CD8-positive, alpha-beta memory T cell (primary cell): ENCODE results near the gene PCNX2. TPM values are rescaled to one million over a fixed set of nuclear protein-coding genes. Genes with fewer than 3 reads are reported as not detected.
A peak's percentile ranks its signal among the peaks of the same experiment; 100 is the strongest.

ENCODE experiments used
- CTCF ChIA-PET: fragments of 350-600 bp; sonication (Branson Sonifier 250); formaldehyde crosslinking; loops from one replicate; lab custom pipeline; 2021; ENCODE audit warnings: antibody characterized with exemption; lab: Charles Lee
- POLR2A ChIA-PET: fragments of 350-600 bp; sonication (Branson Sonifier 250); formaldehyde crosslinking; loops from one replicate; lab custom pipeline; 2021; ENCODE audit warnings: antibody characterized with exemption; lab: Charles Lee
- DNase-seq, 5 donors: peaks; one replicate each; pipeline versions ENCODE4 v3.0.0 to v3.0.0-alpha.2; 2020 to 2022; ENCODE audit warnings: mixed read lengths in 1 of 5
- H3K27ac ChIP-seq: one replicate; pipeline ENCODE4 v1.7.0; 2013; ENCODE audit warnings: low read depth, mild to moderate bottlenecking, low read length, moderate library complexity
- H3K27me3 ChIP-seq: 2 replicates; pipeline ENCODE4 v1.7.0; 2013; ENCODE audit warnings: low read length, mild to moderate bottlenecking; ENCODE audit not compliant: insufficient read depth, poor library complexity, severe bottlenecking
- H3K36me3 ChIP-seq: 2 replicates; pipeline ENCODE4 v1.7.0; 2013; ENCODE audit warnings: mild to moderate bottlenecking, low read length, moderate library complexity; ENCODE audit not compliant: insufficient read depth
- H3K4me1 ChIP-seq: 2 replicates; pipeline ENCODE4 v1.7.0; 2013; ENCODE audit warnings: mild to moderate bottlenecking, low read length, moderate library complexity; ENCODE audit not compliant: insufficient read depth
- H3K4me3 ChIP-seq: 2 replicates; pipeline ENCODE4 v1.7.0; 2013; ENCODE audit warnings: mild to moderate bottlenecking, low read length
- H3K9me3 ChIP-seq: 2 replicates; pipeline ENCODE4 v1.7.0; 2013; ENCODE audit warnings: mild to moderate bottlenecking, low read length
- H3K27ac Mint-ChIP-seq, 8 donors: one replicate each; pipeline ENCODE4 v1.8.0; 2020 to 2021; ENCODE audit warnings: mixed read lengths in 8 of 8, mild to moderate bottlenecking in 6 of 8, inconsistent platforms in 3 of 8, moderate library complexity in 3 of 8
- H3K27me3 Mint-ChIP-seq, 2 donors: one replicate each; pipeline ENCODE4 v1.8.0; 2020 to 2021; ENCODE audit warnings: mixed read lengths in 2 of 2, mild to moderate bottlenecking in 1 of 2, moderate library complexity in 1 of 2
- H3K36me3 Mint-ChIP-seq, 3 donors: one replicate each; pipeline ENCODE4 v1.8.0; 2020 to 2021; ENCODE audit warnings: mixed read lengths in 3 of 3, inconsistent platforms in 1 of 3, mild to moderate bottlenecking in 1 of 3
- H3K4me1 Mint-ChIP-seq, 3 donors: one replicate each; pipeline ENCODE4 v1.8.0; 2020 to 2021; ENCODE audit warnings: mixed read lengths in 3 of 3, inconsistent platforms in 1 of 3, mild to moderate bottlenecking in 1 of 3
- H3K4me3 Mint-ChIP-seq, 7 donors: one replicate each; pipeline ENCODE4 v1.8.0; 2020 to 2021; ENCODE audit warnings: mixed read lengths in 7 of 7, mild to moderate bottlenecking in 6 of 7, moderate library complexity in 4 of 7, inconsistent platforms in 2 of 7
- H3K9me3 Mint-ChIP-seq, 5 donors: one replicate each; pipeline ENCODE4 v1.8.0; 2020 to 2022; ENCODE audit warnings: mixed read lengths in 5 of 5, mild to moderate bottlenecking in 3 of 5, moderate library complexity in 2 of 5, inconsistent platforms in 1 of 5
- polyA plus RNA-seq: library from polyadenylated mRNA; unstranded; fragments of 300-500 nt; fragmentation: Illumina TruSeq; gene quantifications from one replicate; pipeline ENCODE4 v1.2.3, GENCODE V29; 2021
- total RNA-seq, 2 experiments: library from RNA; stranded (reverse); gene quantifications; one replicate each; pipeline ENCODE4 v1.2.3, GENCODE V29; 2021

The PCNX2 gene
- total and polyA plus RNA-seq, 3 experiments from 2014 or later: 11.7 to 27.3 (median 26.7) TPM

- ChIA-PET POLR2A (no interaction called here), CTCF (no interaction called here)
- no peak overlapping the region for H3K27ac Mint-ChIP-seq
- Histone ChIP-seq H3K4me1 (no peaks in the 10 kb centered on the region), H3K4me3 (no peak overlapping the region), H3K9me3 (no peaks in the 10 kb centered on the region), H3K27ac (no peak overlapping the region), H3K36me3 (no peaks in the 10 kb centered on the region), H3K27me3 (no peaks in the 10 kb centered on the region)
- peaks cover 3 to 6% (median 5%) of the 10 kb centered on the region in 3 donors for H3K4me1 Mint-ChIP-seq
- no peak for DNase-seq
- no peaks in the 10 kb centered on the region for H3K9me3 Mint-ChIP-seq
- no peaks in the 10 kb centered on the region for H3K27me3 Mint-ChIP-seq
- no peak overlapping the region for H3K4me3 Mint-ChIP-seq
- peaks cover 10 to 57% (median 13%) of the 10 kb centered on the region in 3 donors for H3K36me3 Mint-ChIP-seq
Measured at GRCh38 chr1:233242827-233243483, 52.6 kb downstream of the PCNX2 start.

GRCh38 chr1:233241759-233242158 is 53.8 kb downstream of the PCNX2 start:
- no peak overlapping the region for H3K27ac ChIP-seq
- Mint-ChIP-seq H3K9me3 (no peaks in the 10 kb centered on the region), H3K27me3 (no peaks in the 10 kb centered on the region), H3K27ac (no peak overlapping the region), H3K4me1 (peaks cover 3 to 6% (median 5%) of the 10 kb centered on the region in 3 donors), H3K36me3 (peaks cover 9 to 60% (median 15%) of the 10 kb centered on the region in 3 donors), H3K4me3 (no peak overlapping the region)
- H3K36me3 ChIP-seq: no peaks in the 10 kb centered on the region
- H3K27me3 ChIP-seq: no peaks in the 10 kb centered on the region
- H3K4me3 ChIP-seq: no peak overlapping the region
- no peaks in the 10 kb centered on the region for H3K4me1 ChIP-seq
- ChIA-PET POLR2A (no interaction called here), CTCF (no interaction called here)
- H3K9me3 ChIP-seq: no peaks in the 10 kb centered on the region
- no peak for DNase-seq

DNA sequence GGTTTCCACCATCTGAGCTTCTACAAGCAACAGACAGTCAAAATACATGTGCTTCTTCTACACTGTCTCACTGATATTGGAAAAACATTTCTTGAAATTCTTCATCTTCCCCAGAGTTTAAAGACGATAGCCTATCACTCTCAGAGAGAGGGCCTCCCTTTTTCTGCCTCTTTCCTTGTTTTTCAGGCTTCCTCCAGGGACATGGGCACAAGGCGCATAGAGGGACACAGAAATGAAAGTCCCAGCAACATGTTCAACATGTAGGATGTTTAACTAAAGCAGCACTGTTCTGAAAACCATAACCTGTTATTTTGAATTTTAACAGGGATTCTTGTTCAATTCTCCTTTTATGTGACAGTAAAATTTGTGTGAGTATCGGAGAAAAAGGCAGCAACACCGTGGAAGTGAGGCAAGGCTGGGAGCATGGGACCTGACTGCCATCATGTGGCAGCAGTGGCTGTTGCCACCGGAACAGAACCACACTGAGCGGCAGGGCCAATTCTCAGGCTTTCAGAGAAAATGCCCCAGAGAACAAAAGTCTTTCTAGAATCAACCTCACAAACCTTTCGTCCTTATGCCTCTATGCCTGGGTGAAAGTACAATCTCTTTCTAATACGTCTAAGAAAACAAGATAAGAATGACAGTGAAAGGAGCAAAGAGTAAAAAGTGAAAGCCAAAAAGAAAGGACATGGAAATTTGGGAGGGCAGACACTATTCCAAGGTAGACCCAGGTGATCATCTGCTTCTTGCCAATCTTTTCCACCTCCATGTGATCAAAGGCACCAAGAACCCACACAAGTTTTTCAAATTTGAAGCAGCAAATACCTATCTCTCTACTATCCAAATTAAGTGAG is 54.5 kb downstream of the PCNX2 start:
- Mint-ChIP-seq H3K4me1 (peaks cover 3 to 6% (median 5%) of the 10 kb centered on the region in 3 donors), H3K36me3 (peaks cover 11 to 65% (median 16%) of the 10 kb centered on the region in 3 donors), H3K4me3 (no peak overlapping the region), H3K9me3 (no peaks in the 10 kb centered on the region), H3K27me3 (no peaks in the 10 kb centered on the region), H3K27ac (peak overlapping the region in 2 of 8 donors; percentile 9 to 28)
- CTCF ChIA-PET: no interaction called here
- POLR2A ChIA-PET: no interaction called here
- no peaks in the 10 kb centered on the region for H3K4me1 ChIP-seq
- no peaks in the 10 kb centered on the region for H3K27me3 ChIP-seq
- H3K4me3 ChIP-seq: no peak overlapping the region
- no peaks in the 10 kb centered on the region for H3K9me3 ChIP-seq
- no peak overlapping the region for H3K27ac ChIP-seq
- H3K36me3 ChIP-seq: no peaks in the 10 kb centered on the region
- no peak for DNase-seq

- no peaks in the 10 kb centered on the region for H3K36me3 ChIP-seq
- Mint-ChIP-seq H3K36me3 (peaks cover 17 to 70% (median 18%) of the 10 kb centered on the region in 3 donors), H3K9me3 (no peaks in the 10 kb centered on the region), H3K27me3 (no peaks in the 10 kb centered on the region), H3K27ac (peak overlapping the region in 1 of 8 donors; percentile 28), H3K4me1 (peaks cover 3 to 5% (median 4%) of the 10 kb centered on the region in 3 donors), H3K4me3 (no peak overlapping the region)
- CTCF ChIA-PET: no interaction called here
- POLR2A ChIA-PET: no interaction called here
- H3K4me1 ChIP-seq: no peaks in the 10 kb centered on the region
- no peak overlapping the region for H3K27ac ChIP-seq
- H3K27me3 ChIP-seq: no peaks in the 10 kb centered on the region
- DNase-seq: no peak
- H3K9me3 ChIP-seq: no peaks in the 10 kb centered on the region
- H3K4me3 ChIP-seq: no peak overlapping the region
Measured at GRCh38 chr1:233240371-233240770, 55.2 kb downstream of the PCNX2 start.

GRCh38 chr1:233238884-233239431 is 56.6 kb downstream of the PCNX2 start:
- no peak for DNase-seq
- no peak overlapping the region for H3K4me3 ChIP-seq
- Mint-ChIP-seq H3K27me3 (no peaks in the 10 kb centered on the region), H3K4me3 (no peak overlapping the region), H3K4me1 (no peaks in the 10 kb centered on the region), H3K9me3 (no peaks in the 10 kb centered on the region), H3K36me3 (peaks cover 12 to 72% (median 14%) of the 10 kb centered on the region in 3 donors), H3K27ac (no peak overlapping the region)
- no peak overlapping the region for H3K27ac ChIP-seq
- ChIA-PET POLR2A (no interaction called here), CTCF (no interaction called here)
- no peaks in the 10 kb centered on the region for H3K27me3 ChIP-seq
- no peaks in the 10 kb centered on the region for H3K4me1 ChIP-seq
- H3K36me3 ChIP-seq: no peaks in the 10 kb centered on the region
- H3K9me3 ChIP-seq: no peaks in the 10 kb centered on the region

GRCh38 chr1:233237647-233238046 is 57.9 kb downstream of the PCNX2 start:
- CTCF ChIA-PET: no interaction called here
- H3K9me3 ChIP-seq: no peaks in the 10 kb centered on the region
- no peak overlapping the region for H3K4me3 ChIP-seq
- H3K36me3 Mint-ChIP-seq: peaks cover 12 to 78% (median 23%) of the 10 kb centered on the region in 3 donors
- no peak overlapping the region for H3K27ac ChIP-seq
- H3K9me3 Mint-ChIP-seq: no peaks in the 10 kb centered on the region
- no peaks in the 10 kb centered on the region for H3K4me1 Mint-ChIP-seq
- no peak for DNase-seq
- no peaks in the 10 kb centered on the region for H3K27me3 ChIP-seq
- no peaks in the 10 kb centered on the region for H3K27me3 Mint-ChIP-seq
- H3K36me3 ChIP-seq: no peaks in the 10 kb centered on the region
- no peaks in the 10 kb centered on the region for H3K4me1 ChIP-seq
- POLR2A ChIA-PET: no interaction called here
- H3K4me3 Mint-ChIP-seq: no peak overlapping the region
- no peak overlapping the region for H3K27ac Mint-ChIP-seq

DNA sequence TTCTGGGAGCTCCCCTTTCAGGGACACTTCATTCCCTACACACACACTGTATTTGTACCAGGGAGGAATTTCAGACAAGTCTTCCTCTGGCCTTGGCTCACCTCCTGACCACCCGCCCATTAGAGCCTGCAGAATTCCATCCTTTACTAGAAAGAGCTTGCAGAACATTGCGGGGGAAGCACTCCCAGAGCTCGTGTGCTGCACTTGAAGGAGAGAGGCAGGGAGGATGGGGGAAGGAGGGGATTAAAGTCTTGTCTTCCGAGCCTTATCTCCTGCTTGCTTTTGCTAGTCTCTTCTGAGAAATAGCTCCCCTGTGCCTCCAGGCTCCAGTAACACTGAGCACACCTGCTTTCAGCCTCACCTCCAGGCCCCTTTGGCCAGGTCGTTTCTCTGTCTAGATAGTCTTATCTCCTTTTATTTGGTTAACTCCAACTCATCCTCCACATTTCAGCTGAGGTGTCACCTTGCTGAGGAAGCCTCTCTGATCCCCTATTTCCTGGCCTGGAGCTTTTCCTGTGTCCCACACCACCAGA is 62.0 kb downstream of the PCNX2 start:
- Mint-ChIP-seq H3K9me3 (no peaks in the 10 kb centered on the region), H3K4me1 (peaks cover 0 to 1% (median 0%) of the 10 kb centered on the region in 3 donors), H3K27ac (peak overlapping the region in 3 of 8 donors; percentile 35 to 71 (median 48)), H3K4me3 (no peak overlapping the region), H3K36me3 (peaks cover 13 to 82% (median 34%) of the 10 kb centered on the region in 3 donors), H3K27me3 (no peaks in the 10 kb centered on the region)
- Histone ChIP-seq H3K4me3 (no peak overlapping the region), H3K27me3 (no peaks in the 10 kb centered on the region), H3K36me3 (no peaks in the 10 kb centered on the region), H3K9me3 (no peaks in the 10 kb centered on the region), H3K4me1 (no peaks in the 10 kb centered on the region), H3K27ac (no peak overlapping the region)
- ChIA-PET POLR2A (no interaction called here), CTCF (interaction anchor here (1.0 kb wide), 1 partner anchor 18 kb away, joined by 3 read pairs; no protein-coding TSS in a partner anchor)
- DNase-seq: no peak
